Measurements from ENCODE around the gene SLC24A4.

Gene SLC24A4

DNA sequence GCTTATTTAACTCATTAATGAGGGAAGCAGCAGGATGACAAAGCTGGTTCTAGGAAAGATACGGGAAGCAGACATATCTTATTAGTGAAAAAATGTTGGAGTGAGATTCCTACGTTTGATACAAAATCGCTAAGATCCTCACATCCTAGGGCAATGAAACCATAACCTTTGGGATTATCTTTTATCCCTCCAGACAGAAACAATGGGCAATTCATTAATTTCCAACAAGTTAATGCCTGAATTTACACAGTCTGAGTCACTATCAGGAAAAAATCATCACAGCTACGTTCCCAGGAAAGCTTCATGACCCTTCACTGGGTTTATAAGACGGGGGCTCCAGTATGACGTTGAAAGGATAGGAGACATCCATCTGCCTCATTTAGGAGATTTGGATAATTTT lies 45.0 kb downstream of the SLC24A4 start:
- no peak overlapping the region for H3K4me3 ChIP-seq (replicated peaks; ENCODE audit: low read depth, low read length)
- no peak for TF ChIP-seq CTCF (IDR thresholded peaks at IDR 0.05; ENCODE audit: insufficient read depth, low read length, poor library complexity, severe bottlenecking)
- peaks cover 3% of the 10 kb centered on the region for H3K27me3 ChIP-seq (replicated peaks; ENCODE audit: control insufficient read depth, insufficient read depth, low read length)
- no peak for DNase-seq (ENCODE audit: extremely low read depth, insufficient read length)
- no peaks in the 10 kb centered on the region for H3K36me3 ChIP-seq (ENCODE audit: control insufficient read depth, insufficient read depth, low read length)

DNA sequence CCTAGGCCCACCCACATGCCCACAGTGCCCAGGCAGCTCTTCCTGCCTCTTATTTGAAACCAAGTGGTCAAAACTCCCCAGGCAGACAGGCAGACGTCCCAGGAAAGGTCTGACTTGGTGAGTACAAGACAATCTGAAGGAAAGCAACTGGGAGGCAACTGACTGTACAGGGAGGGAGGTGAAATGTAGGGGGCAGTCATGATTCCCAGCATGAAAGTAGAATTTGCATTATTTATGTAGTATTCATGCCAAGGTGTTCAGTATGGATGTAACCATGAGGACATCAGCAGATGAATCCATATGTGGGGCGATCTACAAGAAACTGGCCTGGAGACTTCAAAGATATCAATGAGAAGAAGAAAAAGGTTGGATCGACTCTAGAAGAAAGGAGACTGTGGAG lies 46.1 kb downstream of the SLC24A4 start:
- H3K36me3 ChIP-seq (ENCODE audit: control insufficient read depth, insufficient read depth, low read length), result no peaks in the 10 kb centered on the region
- DNase-seq (ENCODE audit: extremely low read depth, insufficient read length), result no peak
- peaks cover 3% of the 10 kb centered on the region for H3K27me3 ChIP-seq (replicated peaks; ENCODE audit: control insufficient read depth, insufficient read depth, low read length)
- no peak for TF ChIP-seq CTCF (IDR thresholded peaks at IDR 0.05; ENCODE audit: insufficient read depth, low read length, poor library complexity, severe bottlenecking)
- H3K4me3 ChIP-seq (replicated peaks; ENCODE audit: low read depth, low read length), result no peak overlapping the region

DNA sequence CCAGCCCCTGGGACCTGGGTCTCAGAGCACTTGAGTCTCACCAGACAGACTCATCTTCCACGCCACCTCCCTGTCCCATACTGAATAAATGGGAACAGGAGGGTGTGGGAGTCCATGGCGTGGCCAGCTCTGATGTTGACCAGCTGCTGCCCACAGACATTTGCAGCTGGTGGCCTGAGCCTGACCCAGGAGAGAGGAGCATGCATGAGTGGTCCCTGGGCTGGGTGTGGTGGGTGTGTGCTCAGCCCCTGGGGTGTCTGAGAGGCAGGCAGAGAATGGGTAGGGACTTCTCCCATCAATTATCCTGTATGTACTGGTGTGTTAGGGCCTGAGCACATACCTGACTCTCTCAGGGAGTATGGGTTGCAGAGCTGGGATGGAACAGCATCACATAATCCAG lies 49.3 kb downstream of the SLC24A4 start:
- Histone ChIP-seq H3K36me3 (ENCODE audit: control insufficient read depth, insufficient read depth, low read length) (no peaks in the 10 kb centered on the region), H3K4me3 (replicated peaks; ENCODE audit: low read depth, low read length) (no peak overlapping the region), H3K27me3 (replicated peaks; ENCODE audit: control insufficient read depth, insufficient read depth, low read length) (no peaks in the 10 kb centered on the region; the same call in 1 of the 2 replicates)
- no peak for DNase-seq (ENCODE audit: extremely low read depth, insufficient read length)
- no peak for TF ChIP-seq CTCF (IDR thresholded peaks at IDR 0.05; ENCODE audit: insufficient read depth, low read length, poor library complexity, severe bottlenecking)

GRCh38 chr14:92373336-92373735 lies 50.4 kb downstream of the SLC24A4 start:
- no peak overlapping the region for H3K4me3 ChIP-seq (replicated peaks; ENCODE audit: low read depth, low read length)
- no peak for TF ChIP-seq CTCF (IDR thresholded peaks at IDR 0.05; ENCODE audit: insufficient read depth, low read length, poor library complexity, severe bottlenecking)
- no peaks in the 10 kb centered on the region for H3K36me3 ChIP-seq (ENCODE audit: control insufficient read depth, insufficient read depth, low read length)
- no peaks in the 10 kb centered on the region; the same call in 1 of the 2 replicates for H3K27me3 ChIP-seq (replicated peaks; ENCODE audit: control insufficient read depth, insufficient read depth, low read length)
- no peak for DNase-seq (ENCODE audit: extremely low read depth, insufficient read length)

GRCh38 chr14:92380131-92380530 lies 57.2 kb downstream of the SLC24A4 start:
- peaks cover 1% of the 10 kb centered on the region; the same call in 1 of the 2 replicates for H3K27me3 ChIP-seq (replicated peaks; ENCODE audit: control insufficient read depth, insufficient read depth, low read length)

More at GRCh38 chr14:92380131-92380530, 57.2 kb downstream of the SLC24A4 start:
- Histone ChIP-seq H3K36me3 (ENCODE audit: control insufficient read depth, insufficient read depth, low read length) (no peaks in the 10 kb centered on the region), H3K4me3 (replicated peaks; ENCODE audit: low read depth, low read length) (no peak overlapping the region)
- no peak for TF ChIP-seq CTCF (IDR thresholded peaks at IDR 0.05; ENCODE audit: insufficient read depth, low read length, poor library complexity, severe bottlenecking)
- no peak for DNase-seq (ENCODE audit: extremely low read depth, insufficient read length)
